Retina (tissue), 1 donor: ENCODE results near the gene COPS2.
A peak's percentile ranks its signal among the peaks of the same experiment; 100 is the strongest.
"Not testable (repeated sequence)": the region's sequence is repeated elsewhere in the genome, so short reads cannot be mapped to it uniquely, and the experiment has no call there.

Experiments
- DNase-seq: peaks from one replicate; pipeline ENCODE4 v3.0.0-alpha.2; 2016

The COPS2 gene

DNA sequence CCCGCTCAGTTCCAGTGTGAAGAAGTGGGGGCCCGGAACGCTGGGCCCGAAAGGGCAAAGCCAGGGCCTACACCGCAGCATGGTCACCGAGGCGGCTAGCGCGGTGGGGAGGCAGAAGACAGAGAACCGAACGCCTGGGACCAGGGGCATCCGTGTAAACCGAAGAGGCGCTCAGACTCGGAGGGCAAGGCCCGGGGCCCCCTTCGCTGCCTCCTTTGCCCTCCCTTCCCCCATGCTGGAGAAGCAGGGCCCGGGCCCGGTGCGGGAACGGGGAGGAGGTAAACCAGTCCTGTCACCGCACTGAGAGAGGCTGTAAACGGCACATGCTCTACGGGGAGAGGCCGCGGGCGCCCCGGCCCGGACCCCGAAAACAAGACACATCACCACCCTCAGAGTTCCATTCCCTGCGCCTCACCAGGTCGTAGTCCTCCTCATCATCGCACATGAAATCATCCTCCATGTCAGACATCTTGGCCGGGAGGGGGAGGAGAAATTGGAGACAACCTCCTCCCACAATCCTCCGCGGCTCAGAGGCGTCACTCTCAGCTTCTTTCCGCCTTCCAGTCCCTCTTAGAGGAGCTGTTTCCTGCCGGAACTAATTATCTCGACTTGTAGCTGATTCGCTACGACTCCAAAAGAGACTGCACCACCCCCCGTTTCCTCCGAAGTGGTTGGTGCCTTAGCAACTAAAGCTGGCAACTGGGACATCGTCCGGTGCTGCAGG lies at the start of gene COPS2:
Gene COPS2 (minus strand): TSS at position 490 of the 724 bp plus-strand sequence. CDS start 21 bp downstream, at position 469.
- DNase-seq = peak; percentile 98

DNA sequence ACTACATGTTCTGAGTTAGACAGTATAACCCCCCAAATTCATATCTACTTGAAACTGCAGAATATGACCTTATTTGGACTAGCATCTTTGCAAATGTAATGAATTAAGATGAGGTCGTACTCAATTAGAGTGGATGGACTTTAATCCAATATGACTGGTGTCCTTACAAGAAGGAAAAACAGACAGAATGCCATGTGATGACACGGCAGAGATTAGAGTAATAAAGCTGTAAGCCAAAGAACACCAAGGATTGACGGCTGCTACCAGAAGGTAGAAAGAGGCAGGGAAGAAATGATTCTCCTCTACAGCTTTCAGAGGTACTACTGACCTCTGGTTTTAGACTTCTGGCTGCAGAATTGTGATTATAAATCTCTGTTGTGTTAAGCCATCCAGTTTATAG lies 44.9 kb upstream of the COPS2 start:
- DNase-seq = no peak

DNA sequence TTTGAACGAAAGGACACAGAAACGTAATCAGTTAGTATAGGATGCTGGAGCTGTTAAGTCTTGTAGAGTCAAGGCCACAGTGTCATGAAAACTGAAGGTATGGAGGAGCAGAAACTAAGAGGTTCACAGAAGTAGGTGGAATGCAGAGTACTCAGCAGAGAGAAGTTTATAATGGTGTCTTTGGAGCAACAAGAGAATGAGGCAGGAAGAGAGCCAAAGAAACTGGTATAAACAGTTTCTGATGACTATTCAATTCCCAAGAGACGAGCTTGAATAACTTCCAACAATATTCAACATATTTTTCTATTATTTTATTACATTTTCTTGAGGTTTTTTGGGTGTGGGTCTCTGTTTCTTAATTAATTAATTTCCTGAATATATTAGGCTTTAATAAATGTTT lies 44.3 kb upstream of the COPS2 start:
- no peak for DNase-seq

DNA sequence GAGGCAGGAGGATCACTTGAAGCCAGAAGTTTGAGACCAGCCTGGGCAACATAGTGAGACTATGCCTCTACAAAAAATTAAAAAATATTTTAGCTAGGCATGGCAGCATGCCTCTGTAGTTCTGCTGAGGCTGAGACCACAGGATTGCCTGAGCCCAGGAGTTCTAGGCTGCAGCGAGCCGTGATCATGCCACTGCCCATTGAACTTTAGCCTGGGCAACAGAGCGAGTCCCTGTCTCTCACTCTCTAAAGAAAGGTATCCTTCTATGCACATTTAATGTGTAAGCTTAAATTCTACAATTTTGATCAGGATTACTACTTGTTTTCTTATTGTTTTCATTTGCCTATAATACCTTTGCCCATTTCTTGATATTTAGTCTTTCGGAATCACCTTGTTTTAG lies 41.5 kb upstream of the COPS2 start:
- DNase-seq = no peak

DNA sequence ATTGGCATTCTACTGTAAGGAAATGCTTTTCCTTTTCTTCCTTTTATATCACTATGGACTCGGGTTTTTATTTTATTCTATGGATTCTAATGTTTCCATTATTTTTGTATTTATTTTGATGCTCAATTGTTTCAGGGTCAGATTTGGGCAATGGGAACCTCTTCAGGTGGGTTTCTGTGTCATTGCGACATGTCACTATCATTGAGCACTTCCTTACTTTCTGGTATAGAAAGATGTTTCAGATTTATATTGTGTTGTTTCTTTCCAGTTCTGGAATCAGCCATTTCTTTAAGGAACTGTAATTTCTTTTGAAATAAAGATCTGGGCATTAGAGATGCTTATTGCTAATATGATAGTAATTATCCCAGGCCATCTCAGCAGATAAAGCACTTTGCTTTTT lies 36.5 kb upstream of the COPS2 start:
- no peak for DNase-seq

DNA sequence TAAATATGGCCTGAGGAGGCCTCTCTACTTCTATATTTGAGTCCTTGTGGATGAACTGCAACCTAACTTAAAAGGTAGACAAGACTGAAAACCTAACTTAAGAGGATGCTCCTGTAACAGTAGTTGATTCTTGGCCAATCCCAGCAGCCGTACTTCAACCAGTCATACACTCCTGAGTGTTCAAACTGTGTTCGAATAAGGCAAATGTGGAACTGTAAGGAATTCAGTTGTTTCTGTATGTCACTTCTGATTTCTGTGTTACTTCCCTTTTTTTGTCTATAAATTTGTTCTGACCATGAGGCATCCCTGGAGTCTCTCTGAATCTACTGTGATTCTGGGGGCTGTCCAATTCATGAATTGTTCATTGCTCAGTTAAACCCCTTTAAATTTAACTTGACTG lies 35.2 kb upstream of the COPS2 start:
- DNase-seq = no peak

DNA sequence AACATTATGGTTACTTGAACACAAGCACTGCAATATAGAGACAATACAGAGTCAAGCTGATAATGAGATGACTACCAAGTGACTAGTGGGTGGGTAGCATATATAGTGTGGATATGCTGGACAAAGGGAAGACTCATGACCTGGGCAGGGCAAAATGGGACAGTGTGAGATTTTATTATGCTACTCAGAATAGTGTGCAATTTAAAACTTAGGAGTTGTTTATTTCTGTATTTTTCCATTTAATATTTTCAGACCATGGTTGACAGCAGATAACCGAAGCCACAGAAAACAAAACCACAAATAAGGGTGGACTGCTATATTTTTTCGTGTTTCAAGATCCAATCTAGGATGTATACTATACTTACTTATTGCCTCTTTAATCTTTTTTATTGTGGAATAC lies 34.2 kb upstream of the COPS2 start:
- DNase-seq = no peak

DNA sequence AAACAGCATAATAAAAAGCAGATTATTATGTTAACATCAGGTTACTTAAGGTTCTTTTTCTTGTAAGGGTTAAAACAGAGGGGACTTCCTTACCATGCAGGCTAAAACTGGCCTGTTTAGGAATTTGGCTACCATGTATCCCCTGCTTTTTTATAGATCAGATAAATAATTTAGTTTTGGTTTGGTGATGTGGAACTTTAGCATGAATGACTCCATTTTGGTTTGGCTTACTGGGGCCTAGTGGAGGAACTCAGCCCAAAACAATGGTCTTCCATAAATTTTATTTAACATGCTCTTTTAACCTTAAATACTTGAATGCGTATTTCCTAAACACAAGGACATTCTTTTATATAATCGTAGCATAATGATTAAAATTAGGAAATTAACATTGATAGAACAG lies 33.5 kb upstream of the COPS2 start:
- no peak for DNase-seq

DNA sequence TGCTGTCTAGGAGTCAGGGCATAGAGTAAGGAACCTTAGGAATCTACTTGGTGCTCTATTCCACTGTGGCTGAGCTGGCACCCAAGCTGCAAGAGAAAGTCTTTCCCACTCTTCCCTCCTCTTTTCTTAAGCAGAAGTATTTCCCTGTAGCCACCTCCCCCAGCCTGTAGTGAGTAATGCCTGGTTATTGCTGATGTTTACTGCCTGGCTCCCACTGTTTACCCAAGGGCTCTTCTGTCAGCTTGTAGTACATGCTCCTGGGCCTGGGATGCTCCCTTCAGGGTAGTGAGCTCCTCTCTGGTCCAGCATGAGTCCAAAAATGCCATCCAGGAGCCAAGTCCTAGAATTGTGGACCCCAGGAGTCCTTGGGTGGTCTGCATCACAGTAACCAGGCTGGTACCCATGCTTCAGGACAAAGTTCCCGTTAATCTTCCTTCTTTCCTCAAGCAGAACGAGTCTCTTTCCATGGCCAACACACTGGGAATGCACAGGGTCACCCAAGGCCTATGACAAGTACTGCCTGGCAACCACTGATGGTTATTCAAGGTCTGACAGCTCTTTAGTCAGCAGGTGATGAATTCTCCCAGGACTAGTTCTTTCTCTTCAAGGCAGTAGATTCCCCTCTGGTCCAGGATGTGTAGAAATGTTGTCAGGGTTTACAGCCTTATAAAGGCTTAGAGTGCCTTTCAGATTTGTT lies 32.3 kb upstream of the COPS2 start:
- DNase-seq = no peak

DNA sequence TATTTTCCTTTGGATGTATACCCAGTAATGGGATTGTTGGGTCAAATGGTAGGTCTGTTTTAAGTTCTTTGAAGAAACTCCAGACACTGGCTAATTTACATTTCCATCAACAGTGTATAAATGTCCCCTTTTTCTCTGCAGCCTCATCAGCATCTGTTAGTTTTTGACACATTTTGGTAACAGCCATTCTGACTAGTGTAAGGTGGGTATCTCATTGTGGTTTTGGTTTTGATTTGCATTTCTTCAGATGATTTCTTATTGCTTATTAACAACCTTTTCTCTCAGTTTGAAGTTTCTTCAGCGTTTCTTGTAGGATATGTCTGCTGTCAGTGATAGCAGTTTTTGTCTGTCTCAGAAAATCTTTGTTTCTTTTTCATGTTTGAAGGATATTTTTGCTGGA lies 30.1 kb upstream of the COPS2 start:
- no peak for DNase-seq

DNA sequence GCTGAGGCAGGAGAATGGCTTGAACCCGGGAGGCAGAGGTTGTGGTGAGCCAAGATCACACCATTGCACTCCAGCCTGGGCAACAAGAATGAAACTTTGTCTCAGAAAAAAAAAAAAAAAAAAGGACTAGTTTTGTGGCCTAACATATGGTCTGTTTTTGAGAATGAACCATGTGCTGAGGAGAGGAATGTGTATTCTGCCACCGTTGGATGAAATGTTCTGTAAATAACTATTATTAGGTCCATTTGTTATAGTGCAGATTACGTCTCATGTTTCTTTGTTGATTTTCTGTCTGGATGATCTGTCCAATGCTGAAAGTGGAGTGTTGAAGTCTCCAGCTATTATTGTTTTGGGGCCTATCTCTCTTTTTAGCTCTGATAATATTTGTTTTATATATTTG lies 28.3 kb upstream of the COPS2 start:
- not testable (repeated sequence) for DNase-seq

DNA sequence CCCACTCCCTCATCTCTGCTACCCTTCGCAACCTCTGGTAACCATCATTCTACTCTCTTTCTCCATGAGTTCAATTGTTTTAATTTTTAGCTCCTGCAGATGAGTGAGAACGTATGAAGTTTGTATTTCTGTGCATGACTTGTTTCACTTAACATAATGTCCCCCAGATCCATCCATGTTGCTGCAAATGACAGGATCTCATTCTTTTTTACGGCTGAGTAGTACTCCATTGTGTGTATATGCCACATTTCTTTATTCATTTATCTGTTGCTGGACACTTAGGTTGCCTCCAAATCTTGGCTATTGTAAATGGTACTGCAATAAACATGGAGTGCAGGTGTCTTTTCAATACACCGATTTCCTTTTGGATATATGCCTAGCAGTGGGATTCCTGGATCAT lies 26.7 kb upstream of the COPS2 start:
- no peak for DNase-seq

DNA sequence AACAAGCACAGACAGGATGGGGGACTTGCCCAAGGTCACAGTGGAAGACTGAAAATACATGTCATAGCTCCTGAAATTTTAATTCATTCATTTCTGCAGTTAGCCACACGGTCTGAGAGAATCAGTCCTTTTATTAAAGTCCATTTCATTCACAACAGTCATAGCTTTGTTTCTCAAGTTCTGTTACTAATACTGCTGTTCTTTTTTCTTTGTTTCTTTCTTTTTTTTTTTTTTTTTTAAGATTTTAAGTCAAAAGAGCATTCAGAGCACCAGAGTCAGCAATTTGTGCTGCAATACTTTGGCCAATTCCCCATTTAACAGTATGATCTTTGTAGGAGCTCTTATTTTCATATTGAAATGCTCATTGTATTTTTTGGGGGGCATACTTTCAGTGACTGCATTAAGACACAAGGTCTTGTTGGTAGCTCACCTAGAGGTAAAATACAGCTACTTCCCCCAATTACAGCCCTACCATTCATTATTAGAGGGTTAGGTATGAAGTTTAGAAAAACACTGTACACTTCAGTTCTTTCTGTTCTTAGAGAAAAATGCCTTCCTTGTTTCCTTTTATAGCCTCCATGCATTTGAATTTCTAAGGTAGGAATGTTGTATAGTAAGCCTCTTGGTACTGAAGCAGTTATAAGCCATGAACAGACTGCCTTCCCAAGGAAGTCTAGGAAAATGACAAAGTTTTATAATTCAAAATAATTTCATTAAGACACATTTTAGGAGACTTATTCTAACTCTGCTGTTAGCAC lies 24.2 kb upstream of the COPS2 start:
- no peak for DNase-seq

DNA sequence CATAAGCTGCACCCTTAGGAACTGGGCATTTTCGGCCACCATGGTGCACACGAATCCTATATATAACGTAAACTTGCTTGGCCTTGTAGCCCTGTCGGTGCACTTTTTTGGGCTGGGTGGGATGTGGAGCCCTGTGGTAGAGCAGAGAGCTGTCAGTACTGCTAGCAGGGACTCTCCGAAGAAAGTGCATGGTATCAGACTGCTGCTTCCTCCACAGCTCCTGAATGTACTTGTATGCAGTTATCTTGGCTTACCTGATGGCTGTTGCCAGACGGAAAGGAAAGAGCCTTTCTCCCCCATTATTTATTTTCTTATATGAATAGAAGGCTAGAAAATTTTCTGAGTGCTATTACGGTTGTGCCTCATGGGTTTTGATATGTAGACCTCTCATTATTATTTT lies 23.1 kb upstream of the COPS2 start:
- no peak for DNase-seq

DNA sequence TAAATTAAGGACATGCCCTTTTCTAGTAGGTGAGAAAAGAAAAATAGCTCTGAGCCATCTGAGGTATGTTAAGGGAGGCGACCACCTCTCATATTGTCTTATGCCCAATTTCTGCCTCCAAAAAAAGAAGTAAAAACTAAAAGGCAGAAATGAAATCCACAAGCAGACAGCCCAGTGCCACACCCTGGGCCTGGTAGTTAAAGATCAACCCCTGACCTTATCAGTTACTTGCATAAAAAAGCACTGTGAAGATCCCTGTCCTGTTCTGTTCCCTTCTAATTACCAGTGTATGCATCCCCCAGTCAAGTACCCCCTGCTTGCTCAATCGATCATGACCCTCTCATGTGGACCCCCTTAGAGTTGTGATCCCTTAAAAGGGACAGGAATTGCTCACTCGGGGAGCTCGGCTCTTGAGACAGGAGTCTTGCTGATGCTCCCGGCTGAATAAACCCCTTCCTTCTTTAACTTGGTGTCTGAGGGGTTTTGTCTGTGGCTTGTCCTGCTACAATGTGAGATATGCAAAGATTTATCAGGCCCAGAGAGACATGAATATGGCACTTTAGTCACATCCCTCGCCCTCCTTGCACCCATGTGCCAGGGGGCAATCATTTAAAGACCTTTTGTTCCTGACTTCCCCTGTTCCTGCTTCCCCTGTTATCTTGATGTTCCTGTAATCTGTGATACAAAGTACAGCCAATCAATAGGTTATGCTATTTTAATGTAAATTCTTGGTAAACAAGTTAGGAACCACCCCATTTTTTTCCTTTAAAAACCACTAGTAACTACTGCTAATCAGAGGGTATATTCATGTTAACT lies 20.4 kb upstream of the COPS2 start:
- DNase-seq = not testable (repeated sequence)

DNA sequence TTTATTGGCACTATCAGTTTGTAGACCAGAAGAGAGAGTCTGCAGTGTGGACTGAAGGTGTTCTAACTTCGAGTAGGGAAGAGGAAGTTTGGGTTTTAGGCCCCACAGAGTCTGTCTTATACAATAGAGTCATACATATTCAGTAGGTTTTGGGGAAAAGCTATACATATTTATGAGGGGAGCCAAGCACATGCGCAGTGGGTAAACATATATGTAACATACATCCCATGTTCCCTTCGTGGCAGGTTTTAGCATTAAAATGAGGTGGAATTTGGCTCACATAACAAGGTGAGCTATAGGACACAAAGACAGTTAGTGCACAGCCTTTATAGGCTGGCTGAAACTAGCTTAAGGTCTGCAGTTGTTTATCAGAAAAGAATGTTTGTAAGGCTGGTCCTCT lies 19.5 kb upstream of the COPS2 start:
- no peak for DNase-seq

DNA sequence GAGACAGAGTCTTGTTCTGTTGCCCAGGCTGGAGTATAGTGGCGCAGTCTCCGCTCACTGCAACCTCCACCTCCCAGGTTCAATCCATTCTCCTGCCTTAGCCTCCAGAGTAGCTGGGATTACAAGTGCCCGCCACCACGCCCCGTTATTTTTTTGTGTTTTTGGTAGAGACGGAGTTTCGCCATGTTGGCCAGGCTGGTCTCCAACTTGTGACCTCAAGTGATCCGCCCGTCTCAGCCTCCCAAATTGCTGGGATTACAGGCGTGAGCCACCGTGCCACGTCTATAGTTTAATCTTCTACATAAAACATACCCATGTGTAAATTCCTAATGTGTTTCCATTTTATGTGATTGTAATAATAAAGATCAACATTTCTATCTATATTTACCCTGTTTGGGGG lies 16.4 kb upstream of the COPS2 start:
- DNase-seq = no peak

DNA sequence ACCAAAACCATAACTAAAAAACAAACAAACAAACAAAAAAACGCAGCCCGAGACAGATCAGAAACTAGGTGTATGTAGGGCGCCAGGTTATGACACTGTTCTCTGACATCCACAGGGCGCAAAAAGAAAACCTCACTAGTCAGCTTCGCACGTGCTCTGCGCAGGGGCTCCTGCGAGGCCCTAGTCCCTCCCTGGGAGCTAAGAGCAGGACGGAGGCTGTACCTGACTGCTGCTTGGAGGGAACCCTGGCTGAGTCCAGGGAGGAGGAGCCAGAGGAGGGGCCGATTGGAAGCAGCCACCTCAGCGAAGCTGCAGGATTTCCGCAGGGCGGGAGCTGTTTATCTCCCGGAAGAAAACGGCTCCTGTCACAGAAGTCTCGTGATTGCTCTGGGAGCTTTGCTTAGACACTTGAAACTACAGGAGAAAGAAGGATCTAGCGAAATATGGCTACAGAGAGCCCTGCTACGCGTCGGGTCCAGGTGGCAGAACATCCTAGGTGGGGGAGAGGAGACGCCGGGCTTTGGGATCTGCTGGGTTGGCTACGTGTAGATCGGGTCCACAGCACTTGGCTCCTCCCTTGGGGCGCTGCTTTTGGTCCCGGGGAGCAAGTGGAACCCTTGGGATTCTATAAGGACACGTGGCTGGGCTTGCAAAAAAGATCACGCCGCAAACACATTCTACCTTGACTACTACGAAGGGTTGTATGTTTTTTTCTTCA lies 14.6 kb upstream of the COPS2 start, which contains the start of gene GALK2:
Gene GALK2 (plus strand): TSS at position 368 of the 718 bp plus-strand sequence. CDS start 76 bp downstream, at position 444.
- peak; percentile 84 for DNase-seq

DNA sequence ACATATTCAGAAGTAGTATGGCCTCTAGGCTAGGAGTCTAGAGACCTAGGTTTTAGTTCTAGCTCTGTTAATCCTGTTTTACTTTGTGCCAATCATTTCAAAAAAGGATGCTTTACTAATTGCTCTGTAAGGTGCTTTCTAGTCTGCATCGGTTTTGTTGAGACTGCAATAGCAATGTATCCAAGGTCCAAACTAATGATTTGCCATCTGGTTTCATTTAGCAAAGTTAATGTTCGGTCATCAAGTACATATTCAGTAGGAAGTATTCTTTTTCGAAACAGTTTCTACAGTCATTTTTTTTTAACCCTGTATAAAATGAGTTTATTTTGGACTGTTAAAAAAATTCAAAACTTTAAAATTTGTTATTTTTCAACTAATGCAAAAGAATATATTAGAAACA lies 12.6 kb upstream of the COPS2 start:
- no peak for DNase-seq

DNA sequence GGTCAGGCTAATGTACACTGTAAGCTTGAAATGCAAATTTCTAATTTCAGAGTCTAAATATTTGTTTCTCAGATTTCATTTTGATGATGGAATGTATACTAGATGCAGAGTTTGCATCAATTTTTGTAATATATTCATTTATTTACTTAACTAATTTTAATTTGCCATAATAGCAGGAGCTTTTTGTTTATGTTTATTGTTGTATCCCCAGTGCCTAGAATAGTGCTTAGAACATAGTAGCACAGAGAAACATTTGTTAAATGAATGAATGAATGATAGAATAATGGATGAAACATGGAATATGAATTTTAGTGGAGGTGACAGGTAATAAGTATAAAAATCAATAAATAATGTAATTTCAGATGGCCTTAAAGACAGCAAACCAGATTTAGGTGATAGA lies 9.5 kb upstream of the COPS2 start:
- DNase-seq = no peak

DNA sequence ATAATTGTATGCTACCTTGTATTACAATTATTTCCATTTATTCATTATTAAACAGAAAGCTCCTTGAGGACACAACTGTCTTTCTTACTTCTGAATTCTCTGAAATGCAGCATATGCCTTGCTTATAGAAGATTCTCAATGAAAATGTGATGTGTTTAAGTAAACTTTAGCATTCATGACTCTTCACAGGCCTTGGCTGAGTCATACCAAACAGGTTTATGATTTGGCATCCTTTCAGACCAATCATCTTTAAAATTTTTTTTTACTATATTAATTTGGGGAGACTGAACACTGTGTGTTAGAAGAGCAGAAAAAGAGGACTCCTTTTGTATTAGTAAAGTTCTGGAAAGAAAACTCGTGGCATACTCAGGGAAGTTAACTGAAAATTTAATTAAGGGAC lies 8.3 kb upstream of the COPS2 start:
- no peak for DNase-seq
